Transverse colon (tissue), 4 donors: Measurements from ENCODE around the gene TRAF7. TPM values are rescaled to one million over a fixed set of nuclear protein-coding genes. Genes with fewer than 3 reads are reported as not detected.
"Not testable (repeated sequence)": the region's sequence is repeated elsewhere in the genome, so short reads cannot be mapped to it uniquely, and the experiment has no call there.

Source experiments
- DNase-seq: peaks from one replicate; pipeline ENCODE4 v3.0.0-alpha.2; 2019
- H3K27ac ChIP-seq, 4 donors: fragments of 200-600 bp; sonication (generic); 2 replicates each; pipeline ENCODE4 v1.5.1; 2016 to 2018; ENCODE audit warnings: inconsistent platforms in 4 of 4
- H3K27me3 ChIP-seq: fragments of 200-600 bp; sonication (generic); 2 replicates; pipeline ENCODE4 v1.5.1; 2017; ENCODE audit warnings: inconsistent platforms
- H3K36me3 ChIP-seq, 4 donors: fragments of 200-600 bp; sonication (generic); 2 replicates each; pipeline ENCODE4 v1.5.1; 2017 to 2019; ENCODE audit warnings: inconsistent platforms in 4 of 4
- H3K4me1 ChIP-seq, 4 donors: fragments of 200-600 bp; sonication (generic); 2 replicates each; pipeline ENCODE4 v1.5.1; 2017 to 2020; ENCODE audit warnings: inconsistent platforms in 4 of 4
- H3K4me3 ChIP-seq, 4 donors: fragments of 200-600 bp; sonication (generic); 1 replicate in 1 of 4; 2 replicates in 3 of 4; pipeline versions ENCODE4 v1.5.1 to v1.6.1; 2017 to 2019; ENCODE audit warnings: inconsistent platforms in 4 of 4
- H3K9me3 ChIP-seq, 2 donors: fragments of 200-600 bp; sonication (generic); 2 replicates each; pipeline ENCODE4 v1.5.1; 2017 to 2019; ENCODE audit warnings: inconsistent platforms in 2 of 2
- EP300 ChIP-seq: sonication (generic); formaldehyde crosslinking; IDR thresholded peaks from one replicate; pipeline ENCODE4 v1.6.1; 2017; ENCODE audit warnings: antibody characterized with exemption, low read depth
- POLR2A ChIP-seq: fragments of 450-650 bp; IDR thresholded peaks from one replicate; pipeline ENCODE4 v1.6.1; 2016; ENCODE audit warnings: antibody characterized with exemption, mild to moderate bottlenecking, moderate library complexity
- POLR2AphosphoS5 ChIP-seq, 3 donors: sonication (generic); formaldehyde crosslinking; IDR thresholded peaks; one replicate each; pipeline ENCODE4 v1.6.1; 2016; ENCODE audit warnings: antibody characterized with exemption in 3 of 3
- WGBS, 2 donors: methylation state at CpG; one replicate each; pipeline ENCODE4 v1.1.5; 2018; ENCODE audit warnings: low coverage in 1 of 2; 5-methylcytosine and 5-hydroxymethylcytosine counted together
- in situ Hi-C, 4 donors: fragments of 200-750 bp; cut with MboI; loops; one replicate each; pipeline versions ENCODE4 v1.15.0 to v1.15.1; 2017; ENCODE audit warnings: low sequenced_read_pairs in 3 of 4, low pct_ligation_motif_present in 1 of 4, low pct_unique_long_range_greater_than_20kb in 1 of 4
- intact Hi-C: fragments of 100-400 bp; cut with DNase I; formaldehyde crosslinking; loops from one replicate; pipeline ENCODE4 v1.15.1; 2023; ENCODE audit warnings: low total_unique reads
- total RNA-seq, 4 donors: library from RNA; depleted of rRNA; stranded (reverse); fragments of >200 nt; gene quantifications; one replicate each; pipeline ENCODE4 v1.1.0, GENCODE V29; 2016
- TF ChIP-seq, protein P1 (sequence below), 5 experiments: fragments of 200-600 bp in 3 of 5; fragments of 450-650 bp in 2 of 5; sonication (generic) in 3 of 5; IDR thresholded peaks; 1 replicate in 2 of 5; 2 replicates in 3 of 5; pipeline ENCODE4 v1.5.1; 2016 to 2017; ENCODE audit warnings: antibody characterized with exemption in 5 of 5, inconsistent platforms in 3 of 5, mild to moderate bottlenecking in 2 of 5, moderate library complexity in 1 of 5

Gene TRAF7
- total RNA-seq, 4 donors from 2014 or later = 43.4 to 80.4 (median 63.0) TPM

DNA sequence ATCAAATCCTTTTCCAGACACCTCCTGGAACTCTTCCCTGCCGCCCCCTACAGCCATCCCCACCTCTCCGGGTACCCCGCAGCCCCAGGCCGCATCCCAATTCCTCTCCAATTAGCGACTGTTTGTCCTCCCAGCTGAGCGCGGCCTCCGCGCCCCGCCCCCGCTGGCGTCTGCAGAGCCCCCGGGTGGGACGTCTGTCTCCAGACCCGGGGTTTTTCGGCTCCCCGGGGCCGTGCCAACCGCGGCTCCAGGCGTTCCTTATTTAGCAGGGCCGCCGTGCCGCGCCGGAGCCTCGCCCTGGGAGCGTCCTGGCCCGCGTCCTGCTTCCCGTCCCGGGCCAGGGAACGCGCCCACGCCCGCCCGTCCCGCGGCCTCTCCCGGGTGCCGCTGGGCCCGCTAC lies 20.5 kb upstream of the TRAF7 start:
- intact Hi-C loops, H3K27me3 ChIP-seq, DNase-seq, H3K9me3 ChIP-seq, H3K36me3 ChIP-seq: not testable (repeated sequence)
- in situ Hi-C loops = loop anchor here in 1 of 4 donors (25.0 kb wide), 1 partner anchor 123 kb away; the partner anchor contains the start of genes NPW and ZNF598
- Histone ChIP-seq H3K27ac (peak overlapping the region; percentile 84 to 91 (median 89)), H3K4me1 (peaks cover 0 to 30% (median 8%) of the 10 kb centered on the region in 4 donors), H3K4me3 (peak overlapping the region; percentile 44 to 66 (median 58))
- 0% methylated on average over 34 of the region's 42 CpGs; no CpG with 5 or more reads in 1 of the 2 donors for WGBS, 2 donors

DNA sequence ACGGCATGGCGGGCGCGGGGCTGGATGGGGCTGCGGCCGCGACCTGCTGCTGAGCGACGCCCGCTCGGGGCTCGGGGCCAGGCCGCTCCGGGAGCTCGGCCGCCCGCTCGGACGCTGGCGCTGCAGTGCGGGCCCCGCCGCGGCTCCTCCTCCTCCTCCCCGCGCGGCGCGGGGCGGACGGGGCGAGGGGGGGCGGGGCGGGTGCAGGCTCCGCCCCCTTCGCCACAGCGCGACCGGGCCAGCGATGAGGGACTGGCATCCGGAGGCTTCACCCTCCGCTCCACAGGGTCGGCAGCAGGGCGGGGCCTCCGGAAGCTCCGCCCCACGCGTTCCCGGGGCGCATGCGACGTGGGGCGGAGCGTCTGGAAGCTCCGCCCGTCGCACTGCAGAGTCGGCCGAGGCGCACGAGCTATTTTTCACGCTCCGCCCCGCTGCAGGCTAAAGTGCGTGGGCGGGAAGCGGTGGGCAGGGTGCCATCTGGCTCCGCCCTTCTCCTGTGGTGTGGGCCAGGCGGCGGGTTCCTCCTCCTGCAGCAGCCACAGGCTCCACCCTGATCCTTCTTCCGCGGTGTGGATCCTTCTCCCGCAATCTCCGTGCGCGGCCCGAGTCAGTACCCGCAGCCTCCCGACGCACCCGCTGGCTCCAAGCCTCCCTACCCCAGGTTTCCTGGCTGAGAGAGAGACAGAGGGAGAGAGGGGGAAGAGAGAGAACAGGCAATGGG lies 19.7 kb upstream of the TRAF7 start, which contains the start of gene PKD1:
PKD1 (minus strand) TSS at position 129 of the 721 bp plus-strand sequence. CDS start 209 bp downstream, outside the sequence.
- H3K9me3 ChIP-seq, intact Hi-C loops, H3K27me3 ChIP-seq, H3K36me3 ChIP-seq: not testable (repeated sequence)
- in situ Hi-C loops = loop anchor here in 1 of 4 donors (25.0 kb wide), 1 partner anchor 124 kb away; the partner anchor contains the start of genes NPW and ZNF598
- H3K27ac ChIP-seq = peak within 1 kb of the TSS; percentile 84 to 91 (median 89)
- H3K4me3 ChIP-seq = peak within 1 kb of the TSS; percentile 44 to 66 (median 58)
- WGBS, 2 donors = 1% methylated on average over 25 of the region's 81 CpGs; no CpG with 5 or more reads in 1 of the 2 donors
- TF ChIP-seq POLR2AphosphoS5 (IDR thresholded peaks at IDR 0.05) (peak in 2 of 3 donors; percentile 7 to 58), POLR2A (peak; percentile 17)
- H3K4me1 ChIP-seq = peaks cover 0 to 33% (median 9%) of the 10 kb centered on the region in 4 donors
- DNase-seq = peak; percentile 98

DNA sequence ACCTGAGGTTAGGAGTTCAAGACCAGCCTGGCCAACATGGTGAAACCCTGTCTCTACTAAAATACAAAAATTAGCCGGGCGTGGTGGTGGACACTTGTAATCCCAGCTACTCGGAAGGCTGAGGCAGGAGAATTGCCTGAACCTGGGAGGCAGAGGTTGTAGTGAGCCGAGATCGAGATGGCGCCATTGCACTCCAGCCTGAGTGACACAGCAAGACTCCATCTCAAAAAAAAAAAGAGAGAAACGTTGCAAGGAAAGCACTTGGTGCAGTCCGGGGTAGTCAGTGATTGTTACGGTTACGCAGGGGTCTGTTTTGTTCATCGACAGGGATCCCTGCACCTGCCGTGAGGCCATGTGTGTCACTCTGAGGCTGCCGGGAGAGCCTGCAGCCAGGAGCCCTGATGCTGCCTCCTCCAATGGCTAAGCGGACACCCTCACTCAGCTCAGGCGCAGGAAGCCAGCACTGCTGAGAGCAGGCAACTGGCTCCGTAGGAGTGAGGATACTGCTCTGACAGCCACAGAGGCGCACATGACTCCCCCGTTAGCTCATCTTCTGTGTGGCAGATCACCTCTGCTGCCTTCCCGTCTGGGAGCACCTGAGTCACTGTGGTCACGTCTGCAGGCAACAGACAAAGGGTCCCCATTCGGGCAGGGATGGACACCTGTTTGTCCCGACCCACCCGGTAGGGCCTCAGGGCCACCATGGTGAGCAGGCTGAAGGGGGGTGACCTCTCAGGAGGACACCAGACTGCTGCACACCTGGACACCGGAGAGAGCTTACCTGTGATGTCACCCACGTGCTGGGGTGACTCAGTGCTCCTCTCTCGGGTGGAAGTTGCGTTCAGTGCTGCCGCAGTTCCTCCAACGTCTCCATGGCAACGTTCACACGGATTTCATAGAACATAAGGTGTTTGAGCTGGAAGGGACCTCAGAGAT lies 12.4 kb upstream of the TRAF7 start:
- no peaks in the 10 kb centered on the region for H3K9me3 ChIP-seq
- H3K36me3 ChIP-seq = no peaks in the 10 kb centered on the region
- no peaks in the 10 kb centered on the region for H3K27me3 ChIP-seq
- TF ChIP-seq, protein P1, sequence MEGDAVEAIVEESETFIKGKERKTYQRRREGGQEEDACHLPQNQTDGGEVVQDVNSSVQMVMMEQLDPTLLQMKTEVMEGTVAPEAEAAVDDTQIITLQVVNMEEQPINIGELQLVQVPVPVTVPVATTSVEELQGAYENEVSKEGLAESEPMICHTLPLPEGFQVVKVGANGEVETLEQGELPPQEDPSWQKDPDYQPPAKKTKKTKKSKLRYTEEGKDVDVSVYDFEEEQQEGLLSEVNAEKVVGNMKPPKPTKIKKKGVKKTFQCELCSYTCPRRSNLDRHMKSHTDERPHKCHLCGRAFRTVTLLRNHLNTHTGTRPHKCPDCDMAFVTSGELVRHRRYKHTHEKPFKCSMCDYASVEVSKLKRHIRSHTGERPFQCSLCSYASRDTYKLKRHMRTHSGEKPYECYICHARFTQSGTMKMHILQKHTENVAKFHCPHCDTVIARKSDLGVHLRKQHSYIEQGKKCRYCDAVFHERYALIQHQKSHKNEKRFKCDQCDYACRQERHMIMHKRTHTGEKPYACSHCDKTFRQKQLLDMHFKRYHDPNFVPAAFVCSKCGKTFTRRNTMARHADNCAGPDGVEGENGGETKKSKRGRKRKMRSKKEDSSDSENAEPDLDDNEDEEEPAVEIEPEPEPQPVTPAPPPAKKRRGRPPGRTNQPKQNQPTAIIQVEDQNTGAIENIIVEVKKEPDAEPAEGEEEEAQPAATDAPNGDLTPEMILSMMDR (IDR thresholded peaks at IDR 0.05) = no peak
- TF ChIP-seq POLR2AphosphoS5 (IDR thresholded peaks at IDR 0.05) (no peak), POLR2A (no peak)
- intact Hi-C loops (no loop called here), in situ Hi-C loops (loop anchor here (10.0 to 25.0 kb wide), 3 partner anchors 118 to 131 kb away; partner anchors contain the start of genes NHERF2 (in 2 of the 4), NPW (in 2 of the 4) and ZNF598 (in 1 of the 4))
- peaks cover 0 to 25% (median 14%) of the 10 kb centered on the region in 4 donors for H3K4me1 ChIP-seq
- no peak for DNase-seq
- no peak overlapping the region for H3K4me3 ChIP-seq
- H3K27ac ChIP-seq = no peak overlapping the region
- WGBS, 2 donors = 73 to 76% methylated on average over 7 to 31 of the region's 31 CpGs

DNA sequence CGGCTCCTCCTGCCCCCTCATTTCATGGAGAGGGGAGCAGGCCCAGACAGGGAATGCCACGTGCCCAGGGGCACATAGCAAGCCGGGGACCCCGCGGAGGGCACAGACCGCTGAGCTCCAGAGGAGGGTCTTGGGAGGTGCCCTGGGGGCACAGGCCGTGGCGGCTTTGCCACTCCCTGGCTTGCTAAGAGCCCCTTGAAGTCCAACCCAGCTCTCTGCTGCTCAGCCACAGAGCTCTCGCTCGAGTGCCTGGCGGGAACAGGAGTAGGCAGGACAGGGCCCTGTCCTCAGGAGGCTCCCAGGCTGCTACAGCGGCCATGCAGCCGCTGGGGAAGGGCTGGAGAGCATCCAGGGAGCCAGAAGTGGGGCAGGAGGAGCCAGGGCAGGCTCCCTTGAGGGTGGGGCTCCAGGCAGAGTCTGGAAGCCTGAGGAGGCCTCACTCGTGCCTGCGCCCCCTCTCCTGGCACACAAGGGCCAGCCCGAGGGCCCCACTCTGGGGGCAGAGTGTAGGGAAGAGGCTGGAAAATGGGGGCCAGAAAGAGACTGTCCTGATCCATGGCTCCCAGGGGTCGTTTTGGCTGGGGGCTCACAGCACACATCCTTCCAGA lies 11.6 kb upstream of the TRAF7 start:
- H3K27me3 ChIP-seq = no peaks in the 10 kb centered on the region
- TF ChIP-seq EP300 = no peak
- no peak for TF ChIP-seq POLR2A
- TF ChIP-seq, protein P1 (IDR thresholded peaks at IDR 0.05) = no peak
- TF ChIP-seq POLR2AphosphoS5 (IDR thresholded peaks at IDR 0.05) = no peak
- DNase-seq = no peak
- WGBS, 2 donors = 79 to 80% methylated on average over 5 to 16 of the region's 17 CpGs
- H3K27ac ChIP-seq = no peak overlapping the region
- in situ Hi-C loops (loop anchor here (10.0 to 25.0 kb wide), 3 partner anchors 119 to 132 kb away; partner anchors contain the start of genes NHERF2 (in 2 of the 4), NPW (in 2 of the 4) and ZNF598 (in 1 of the 4)), intact Hi-C loops (no loop called here)
- peaks cover 4 to 31% (median 19%) of the 10 kb centered on the region in 4 donors for H3K4me1 ChIP-seq
- H3K9me3 ChIP-seq = no peaks in the 10 kb centered on the region
- no peaks in the 10 kb centered on the region for H3K36me3 ChIP-seq
- no peak overlapping the region for H3K4me3 ChIP-seq
